WTC11 (cell line): ENCODE data around the gene PHLDB3. TPM values are rescaled to one million over a fixed set of nuclear protein-coding genes. Genes with fewer than 3 reads are reported as not detected.

ENCODE experiments used
- ATAC-seq: fragments of 200-7000 bp; cut with Tn5 transposase; 2 replicates; pipeline ENCODE4 v1.10.0; 2021; ENCODE audit warnings: mild to moderate bottlenecking, moderate library complexity
- CTCF ChIA-PET: fragments of 300-600 bp; sonication (Branson Sonifier 250); formaldehyde crosslinking; loops from one replicate; lab custom pipeline; 2021; ENCODE audit warnings: antibody characterized with exemption; lab: Charles Lee
- POLR2A ChIA-PET: fragments of 350-600 bp; sonication (Branson Sonifier 250); formaldehyde crosslinking; loops from one replicate; lab custom pipeline; 2021; ENCODE audit warnings: antibody characterized with exemption; lab: Charles Lee
- DNase-seq: peaks from one replicate; pipeline ENCODE4 v3.0.0; 2021; ENCODE audit warnings: low spot score
- H3K27ac Mint-ChIP-seq: 2 replicates; pipeline ENCODE4 v1.8.0; 2021; ENCODE audit warnings: mixed read lengths
- H3K27me3 Mint-ChIP-seq: 2 replicates; pipeline ENCODE4 v1.8.0; 2021; ENCODE audit warnings: low read depth, mild to moderate bottlenecking, moderate library complexity, mixed read lengths
- H3K36me3 Mint-ChIP-seq: 2 replicates; pipeline ENCODE4 v1.8.0; 2021; ENCODE audit warnings: mixed read lengths
- H3K4me1 Mint-ChIP-seq: 2 replicates; pipeline ENCODE4 v1.8.0; 2022; ENCODE audit warnings: mixed read lengths
- H3K4me3 Mint-ChIP-seq: 2 replicates; pipeline ENCODE4 v1.8.0; 2021; ENCODE audit warnings: mild to moderate bottlenecking, moderate library complexity, mixed read lengths
- H3K9me3 Mint-ChIP-seq: 2 replicates; pipeline ENCODE4 v1.8.0; 2021; ENCODE audit warnings: mixed read lengths
- CBFB ChIP-seq: sonication (generic); formaldehyde crosslinking; IDR thresholded peaks from 2 replicates; pipeline ENCODE4 v1.8.1; 2022; ENCODE audit warnings: mild to moderate bottlenecking, low read depth, missing genetic modification reagents
- CREM ChIP-seq: sonication (generic); formaldehyde crosslinking; IDR thresholded peaks from 2 replicates; pipeline ENCODE4 v1.8.1; 2022; ENCODE audit warnings: mild to moderate bottlenecking, missing genetic modification reagents, moderate library complexity
- ESRRA ChIP-seq: sonication (generic); formaldehyde crosslinking; IDR thresholded peaks from 2 replicates; pipeline ENCODE4 v1.8.1; 2022; ENCODE audit warnings: mild to moderate bottlenecking, missing genetic modification reagents, borderline replicate concordance
- FOXJ3 ChIP-seq: sonication (generic); formaldehyde crosslinking; IDR thresholded peaks from 2 replicates; pipeline ENCODE4 v1.9.0; 2021; ENCODE audit warnings: missing genetic modification reagents, mild to moderate bottlenecking, borderline replicate concordance
- FOXK1 ChIP-seq: sonication (generic); formaldehyde crosslinking; IDR thresholded peaks from 2 replicates; pipeline ENCODE4 v1.8.0; 2022; ENCODE audit warnings: mild to moderate bottlenecking, moderate library complexity, missing genetic modification reagents
- FOXP1 ChIP-seq: sonication (generic); formaldehyde crosslinking; IDR thresholded peaks from 2 replicates; pipeline ENCODE4 v1.8.0; 2022; ENCODE audit warnings: missing genetic modification reagents, mild to moderate bottlenecking, moderate library complexity, borderline replicate concordance
- GABPB1 ChIP-seq: sonication (generic); formaldehyde crosslinking; IDR thresholded peaks from 2 replicates; pipeline ENCODE4 v1.8.1; 2023; ENCODE audit warnings: mild to moderate bottlenecking, missing genetic modification reagents
- MXD4 ChIP-seq: fragments of 250-450 bp; sonication (Bioruptor Pico); IDR thresholded peaks from 2 replicates; pipeline ENCODE4 v1.8.0; 2021; ENCODE audit warnings: mild to moderate bottlenecking, moderate library complexity, borderline replicate concordance
- NR2C2 ChIP-seq: sonication (generic); formaldehyde crosslinking; IDR thresholded peaks from 2 replicates; pipeline ENCODE4 v1.8.0; 2022; ENCODE audit warnings: mild to moderate bottlenecking, missing genetic modification reagents
- SMAD3 ChIP-seq: sonication (generic); formaldehyde crosslinking; IDR thresholded peaks from 2 replicates; pipeline ENCODE4 v1.8.0; 2022; ENCODE audit warnings: missing genetic modification reagents, mild to moderate bottlenecking, borderline replicate concordance
- SP1 ChIP-seq: sonication (generic); formaldehyde crosslinking; conservative IDR thresholded peaks from 2 replicates; pipeline ENCODE4 v1.8.1; 2022; ENCODE audit warnings: missing genetic modification reagents
- TCF7 ChIP-seq: sonication (generic); formaldehyde crosslinking; IDR thresholded peaks from 2 replicates; pipeline ENCODE4 v1.8.0; 2022; ENCODE audit warnings: mild to moderate bottlenecking, low read depth, missing genetic modification reagents, moderate library complexity
- ZNF671 ChIP-seq: fragments of 250-450 bp; sonication (Bioruptor Pico); IDR thresholded peaks from 2 replicates; pipeline ENCODE4 v1.8.0; 2021; ENCODE audit warnings: mild to moderate bottlenecking
- total RNA-seq: library from RNA; stranded (reverse); gene quantifications from 3 replicates; pipeline ENCODE4 v1.2.3, GENCODE V29; 2021
- TF ChIP-seq, protein P1 (sequence below): sonication (generic); formaldehyde crosslinking; IDR thresholded peaks from 2 replicates; pipeline ENCODE4 v1.8.1; 2023; ENCODE audit warnings: mild to moderate bottlenecking, moderate library complexity, missing genetic modification reagents
- TF ChIP-seq, protein P2 (sequence below): sonication (generic); formaldehyde crosslinking; IDR thresholded peaks from 2 replicates; pipeline ENCODE4 v1.8.1; 2022; ENCODE audit warnings: low read depth, mild to moderate bottlenecking, moderate library complexity, missing genetic modification reagents, borderline replicate concordance
- TF ChIP-seq, protein P3 (sequence below): sonication (generic); formaldehyde crosslinking; IDR thresholded peaks from 2 replicates; pipeline ENCODE4 v1.8.0; 2022; ENCODE audit warnings: mild to moderate bottlenecking, missing genetic modification reagents
- TF ChIP-seq, protein P4 (sequence below): sonication (generic); formaldehyde crosslinking; IDR thresholded peaks from 2 replicates; pipeline ENCODE4 v1.8.0; 2023; ENCODE audit warnings: mild to moderate bottlenecking, missing genetic modification reagents
- TF ChIP-seq, protein P5 (sequence below): sonication (generic); formaldehyde crosslinking; IDR thresholded peaks from 2 replicates; pipeline ENCODE4 v1.8.1; 2023; ENCODE audit warnings: mild to moderate bottlenecking, missing genetic modification reagents, moderate library complexity
- TF ChIP-seq, protein P6 (sequence below): fragments of 250-450 bp; sonication (Bioruptor Pico); IDR thresholded peaks from 2 replicates; pipeline ENCODE4 v1.8.0; 2021; ENCODE audit warnings: mild to moderate bottlenecking
- TF ChIP-seq, protein P7 (sequence below): sonication (generic); formaldehyde crosslinking; IDR thresholded peaks from 2 replicates; pipeline ENCODE4 v1.8.0; 2022; ENCODE audit warnings: mild to moderate bottlenecking, missing genetic modification reagents

Gene PHLDB3
- total RNA-seq, 1 experiment from 2014 or later = 14.6 TPM

DNA sequence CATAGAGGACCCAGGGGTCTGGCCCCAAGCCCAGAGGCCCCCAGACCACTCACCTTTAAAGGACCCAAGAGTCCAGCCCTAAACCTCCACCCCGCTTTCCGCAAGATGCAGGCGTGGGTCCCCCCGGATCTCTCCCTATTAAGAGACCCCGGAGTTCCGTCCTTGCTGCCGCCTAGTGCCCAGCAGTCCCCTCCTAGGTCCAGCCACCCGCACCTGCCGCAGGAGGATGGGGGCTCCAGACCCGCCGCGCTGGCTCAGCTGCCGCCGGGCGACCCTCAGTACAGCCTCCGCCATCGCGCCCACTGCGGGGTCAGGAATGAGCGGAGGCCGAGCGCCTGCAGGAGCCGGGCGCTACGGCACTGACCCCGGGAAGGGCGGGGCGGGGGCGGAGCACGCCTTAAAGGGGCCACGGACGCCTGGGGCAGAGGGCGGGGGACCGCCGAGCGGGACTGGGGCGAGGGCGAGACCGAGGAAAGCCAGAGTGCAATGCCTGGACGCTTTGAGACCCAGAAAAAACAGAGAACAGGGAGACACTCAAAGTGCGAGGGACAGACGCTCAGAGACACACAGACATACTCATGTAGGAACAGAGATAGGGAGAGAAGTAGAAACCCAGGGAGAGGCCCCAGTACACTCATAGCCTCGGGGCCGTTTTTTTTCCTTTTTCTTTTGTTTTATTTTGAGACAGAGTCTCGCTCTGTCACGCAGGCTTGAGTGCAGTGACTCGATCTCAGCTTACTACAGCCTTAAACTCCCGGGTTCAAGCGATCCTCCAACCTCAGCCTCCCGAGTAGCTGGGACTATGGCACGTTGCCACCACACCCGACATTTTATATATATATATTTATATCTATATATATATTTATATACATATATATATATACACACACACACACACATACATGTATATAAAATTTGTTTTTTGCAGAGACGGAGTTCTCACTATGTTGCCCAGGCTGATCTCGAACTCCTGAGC, 22.6 kb upstream of the PHLDB3 start, which contains the start of gene ETHE1 (continued):
- TF ChIP-seq, protein P1, sequence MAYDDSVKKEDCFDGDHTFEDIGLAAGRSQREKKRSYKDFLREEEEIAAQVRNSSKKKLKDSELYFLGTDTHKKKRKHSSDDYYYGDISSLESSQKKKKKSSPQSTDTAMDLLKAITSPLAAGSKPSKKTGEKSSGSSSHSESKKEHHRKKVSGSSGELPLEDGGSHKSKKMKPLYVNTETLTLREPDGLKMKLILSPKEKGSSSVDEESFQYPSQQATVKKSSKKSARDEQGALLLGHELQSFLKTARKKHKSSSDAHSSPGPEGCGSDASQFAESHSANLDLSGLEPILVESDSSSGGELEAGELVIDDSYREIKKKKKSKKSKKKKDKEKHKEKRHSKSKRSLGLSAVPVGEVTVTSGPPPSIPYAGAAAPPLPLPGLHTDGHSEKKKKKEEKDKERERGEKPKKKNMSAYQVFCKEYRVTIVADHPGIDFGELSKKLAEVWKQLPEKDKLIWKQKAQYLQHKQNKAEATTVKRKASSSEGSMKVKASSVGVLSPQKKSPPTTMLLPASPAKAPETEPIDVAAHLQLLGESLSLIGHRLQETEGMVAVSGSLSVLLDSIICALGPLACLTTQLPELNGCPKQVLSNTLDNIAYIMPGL (CRISPR knock-in tag) = peak; percentile 45; the same call in 1 of the 2 replicates
- TF ChIP-seq, protein P2, sequence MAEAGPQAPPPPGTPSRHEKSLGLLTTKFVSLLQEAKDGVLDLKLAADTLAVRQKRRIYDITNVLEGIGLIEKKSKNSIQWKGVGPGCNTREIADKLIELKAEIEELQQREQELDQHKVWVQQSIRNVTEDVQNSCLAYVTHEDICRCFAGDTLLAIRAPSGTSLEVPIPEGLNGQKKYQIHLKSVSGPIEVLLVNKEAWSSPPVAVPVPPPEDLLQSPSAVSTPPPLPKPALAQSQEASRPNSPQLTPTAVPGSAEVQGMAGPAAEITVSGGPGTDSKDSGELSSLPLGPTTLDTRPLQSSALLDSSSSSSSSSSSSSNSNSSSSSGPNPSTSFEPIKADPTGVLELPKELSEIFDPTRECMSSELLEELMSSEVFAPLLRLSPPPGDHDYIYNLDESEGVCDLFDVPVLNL (CRISPR knock-in tag) = no peak
- TF ChIP-seq, protein P3, sequence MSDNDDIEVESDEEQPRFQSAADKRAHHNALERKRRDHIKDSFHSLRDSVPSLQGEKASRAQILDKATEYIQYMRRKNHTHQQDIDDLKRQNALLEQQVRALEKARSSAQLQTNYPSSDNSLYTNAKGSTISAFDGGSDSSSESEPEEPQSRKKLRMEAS (CRISPR knock-in tag) = peak; percentile 73; the same call in 1 of the 2 replicates
- TF ChIP-seq NR2C2 (peak; percentile 46; the same call in 1 of the 2 replicates), FOXJ3 (CRISPR knock-in tag) (no peak), TCF7 (no peak), FOXP1 (CRISPR knock-in tag) (peak; percentile 67; the same call in 1 of the 2 replicates), MXD4 (CRISPR knock-in tag) (no peak), CREM (CRISPR knock-in tag) (peak; percentile 52; the same call in 1 of the 2 replicates), SP1 (CRISPR knock-in tag) (peak; percentile 97), GABPB1 (CRISPR knock-in tag) (peak; percentile 56; the same call in 1 of the 2 replicates), CBFB (CRISPR knock-in tag) (no peak), ZNF671 (CRISPR knock-in tag) (no peak)
- TF ChIP-seq, protein P4, sequence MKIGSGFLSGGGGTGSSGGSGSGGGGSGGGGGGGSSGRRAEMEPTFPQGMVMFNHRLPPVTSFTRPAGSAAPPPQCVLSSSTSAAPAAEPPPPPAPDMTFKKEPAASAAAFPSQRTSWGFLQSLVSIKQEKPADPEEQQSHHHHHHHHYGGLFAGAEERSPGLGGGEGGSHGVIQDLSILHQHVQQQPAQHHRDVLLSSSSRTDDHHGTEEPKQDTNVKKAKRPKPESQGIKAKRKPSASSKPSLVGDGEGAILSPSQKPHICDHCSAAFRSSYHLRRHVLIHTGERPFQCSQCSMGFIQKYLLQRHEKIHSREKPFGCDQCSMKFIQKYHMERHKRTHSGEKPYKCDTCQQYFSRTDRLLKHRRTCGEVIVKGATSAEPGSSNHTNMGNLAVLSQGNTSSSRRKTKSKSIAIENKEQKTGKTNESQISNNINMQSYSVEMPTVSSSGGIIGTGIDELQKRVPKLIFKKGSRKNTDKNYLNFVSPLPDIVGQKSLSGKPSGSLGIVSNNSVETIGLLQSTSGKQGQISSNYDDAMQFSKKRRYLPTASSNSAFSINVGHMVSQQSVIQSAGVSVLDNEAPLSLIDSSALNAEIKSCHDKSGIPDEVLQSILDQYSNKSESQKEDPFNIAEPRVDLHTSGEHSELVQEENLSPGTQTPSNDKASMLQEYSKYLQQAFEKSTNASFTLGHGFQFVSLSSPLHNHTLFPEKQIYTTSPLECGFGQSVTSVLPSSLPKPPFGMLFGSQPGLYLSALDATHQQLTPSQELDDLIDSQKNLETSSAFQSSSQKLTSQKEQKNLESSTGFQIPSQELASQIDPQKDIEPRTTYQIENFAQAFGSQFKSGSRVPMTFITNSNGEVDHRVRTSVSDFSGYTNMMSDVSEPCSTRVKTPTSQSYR (CRISPR knock-in tag) = 0 out of 2 replicates have a peak, but pooled peaks have one; percentile 40
- TF ChIP-seq, protein P5, sequence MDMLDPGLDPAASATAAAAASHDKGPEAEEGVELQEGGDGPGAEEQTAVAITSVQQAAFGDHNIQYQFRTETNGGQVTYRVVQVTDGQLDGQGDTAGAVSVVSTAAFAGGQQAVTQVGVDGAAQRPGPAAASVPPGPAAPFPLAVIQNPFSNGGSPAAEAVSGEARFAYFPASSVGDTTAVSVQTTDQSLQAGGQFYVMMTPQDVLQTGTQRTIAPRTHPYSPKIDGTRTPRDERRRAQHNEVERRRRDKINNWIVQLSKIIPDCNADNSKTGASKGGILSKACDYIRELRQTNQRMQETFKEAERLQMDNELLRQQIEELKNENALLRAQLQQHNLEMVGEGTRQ = no peak

DNA sequence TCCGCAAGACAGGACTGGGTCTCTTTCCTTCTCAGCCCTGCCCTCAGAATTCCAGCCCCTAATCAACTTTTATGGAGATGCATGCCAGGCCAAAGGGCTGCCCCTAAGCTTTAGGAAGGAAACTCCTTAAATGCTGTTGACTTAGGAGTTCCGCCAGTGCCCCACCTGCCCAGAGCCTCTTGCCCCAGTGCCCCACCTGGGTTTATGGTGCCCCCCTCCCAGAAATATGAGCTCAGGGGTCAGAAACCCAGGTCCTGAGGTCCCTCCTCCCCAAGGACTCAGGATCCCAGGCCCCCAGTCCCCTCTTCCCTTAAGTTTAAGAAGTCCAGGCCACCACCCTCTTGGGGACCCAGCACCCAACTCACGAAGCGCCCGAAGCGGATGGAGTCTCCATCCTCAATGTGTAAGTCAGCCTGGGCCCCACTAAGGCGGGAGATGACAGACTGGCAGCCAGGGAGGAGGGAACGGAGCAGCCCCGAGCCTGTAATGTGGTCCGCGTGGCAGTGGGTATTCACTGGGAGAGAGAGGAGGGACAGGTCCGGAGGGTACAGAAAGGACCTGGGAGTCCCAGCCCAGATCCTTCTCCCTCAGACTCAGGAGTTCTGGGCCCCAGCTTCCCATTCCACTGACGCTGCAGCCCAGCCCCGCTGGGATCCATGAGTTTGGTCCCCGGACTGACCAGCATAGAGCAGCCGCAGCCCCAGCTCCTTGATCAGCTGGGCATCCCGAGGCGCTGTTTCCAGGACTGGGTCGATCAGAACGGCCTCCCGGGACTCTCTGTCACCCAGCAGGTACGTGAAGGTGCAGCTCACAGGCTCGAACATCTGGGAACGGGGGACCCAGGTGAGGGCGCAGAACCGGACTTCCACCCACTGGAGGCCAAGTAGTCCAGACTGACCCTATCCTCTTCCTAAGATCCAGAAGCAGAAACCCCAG, 21.6 kb upstream of the PHLDB3 start:
- H3K4me1 Mint-ChIP-seq = peaks cover 14% of the 10 kb centered on the region
- H3K36me3 Mint-ChIP-seq = no peaks in the 10 kb centered on the region
- peaks cover 46% of the 10 kb centered on the region for H3K27me3 Mint-ChIP-seq
- CTCF ChIA-PET = interaction anchor here (0.5 to 4.9 kb wide), 9 partner anchors 9 to 100 kb away, joined by 3 to 25 read pairs (median 7); partner anchors contain the start of genes IRGQ, PHLDB3 and ZNF576
- peak overlapping the region; percentile 84 for H3K4me3 Mint-ChIP-seq
- no peaks in the 10 kb centered on the region for H3K9me3 Mint-ChIP-seq
- TF ChIP-seq FOXK1 = no peak
- no peak for TF ChIP-seq ESRRA (CRISPR knock-in tag)
- TF ChIP-seq, protein P3 (CRISPR knock-in tag) = no peak
- TF ChIP-seq, protein P6, sequence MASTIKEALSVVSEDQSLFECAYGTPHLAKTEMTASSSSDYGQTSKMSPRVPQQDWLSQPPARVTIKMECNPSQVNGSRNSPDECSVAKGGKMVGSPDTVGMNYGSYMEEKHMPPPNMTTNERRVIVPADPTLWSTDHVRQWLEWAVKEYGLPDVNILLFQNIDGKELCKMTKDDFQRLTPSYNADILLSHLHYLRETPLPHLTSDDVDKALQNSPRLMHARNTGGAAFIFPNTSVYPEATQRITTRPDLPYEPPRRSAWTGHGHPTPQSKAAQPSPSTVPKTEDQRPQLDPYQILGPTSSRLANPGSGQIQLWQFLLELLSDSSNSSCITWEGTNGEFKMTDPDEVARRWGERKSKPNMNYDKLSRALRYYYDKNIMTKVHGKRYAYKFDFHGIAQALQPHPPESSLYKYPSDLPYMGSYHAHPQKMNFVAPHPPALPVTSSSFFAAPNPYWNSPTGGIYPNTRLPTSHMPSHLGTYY = no peak
- TF ChIP-seq, protein P7, sequence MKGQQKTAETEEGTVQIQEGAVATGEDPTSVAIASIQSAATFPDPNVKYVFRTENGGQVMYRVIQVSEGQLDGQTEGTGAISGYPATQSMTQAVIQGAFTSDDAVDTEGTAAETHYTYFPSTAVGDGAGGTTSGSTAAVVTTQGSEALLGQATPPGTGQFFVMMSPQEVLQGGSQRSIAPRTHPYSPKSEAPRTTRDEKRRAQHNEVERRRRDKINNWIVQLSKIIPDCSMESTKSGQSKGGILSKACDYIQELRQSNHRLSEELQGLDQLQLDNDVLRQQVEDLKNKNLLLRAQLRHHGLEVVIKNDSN = no peak
- no peak for TF ChIP-seq SMAD3 (CRISPR knock-in tag)
- TF ChIP-seq, all 79 proteins: peak for 0
- DNase-seq (peak; percentile 33), ATAC-seq (peak; percentile 18)
- H3K27ac Mint-ChIP-seq = no peak overlapping the region
- POLR2A ChIA-PET = no interaction called here
